Suppressor macrophage treated with lipopolysaccharide for 4 hours (primary cell): ENCODE measurements around the gene COMMD6.

ENCODE experiments used
- DNase-seq: peaks from one replicate; pipeline ENCODE4 v3.0.0-alpha.2; 2020

COMMD6 gene

DNA sequence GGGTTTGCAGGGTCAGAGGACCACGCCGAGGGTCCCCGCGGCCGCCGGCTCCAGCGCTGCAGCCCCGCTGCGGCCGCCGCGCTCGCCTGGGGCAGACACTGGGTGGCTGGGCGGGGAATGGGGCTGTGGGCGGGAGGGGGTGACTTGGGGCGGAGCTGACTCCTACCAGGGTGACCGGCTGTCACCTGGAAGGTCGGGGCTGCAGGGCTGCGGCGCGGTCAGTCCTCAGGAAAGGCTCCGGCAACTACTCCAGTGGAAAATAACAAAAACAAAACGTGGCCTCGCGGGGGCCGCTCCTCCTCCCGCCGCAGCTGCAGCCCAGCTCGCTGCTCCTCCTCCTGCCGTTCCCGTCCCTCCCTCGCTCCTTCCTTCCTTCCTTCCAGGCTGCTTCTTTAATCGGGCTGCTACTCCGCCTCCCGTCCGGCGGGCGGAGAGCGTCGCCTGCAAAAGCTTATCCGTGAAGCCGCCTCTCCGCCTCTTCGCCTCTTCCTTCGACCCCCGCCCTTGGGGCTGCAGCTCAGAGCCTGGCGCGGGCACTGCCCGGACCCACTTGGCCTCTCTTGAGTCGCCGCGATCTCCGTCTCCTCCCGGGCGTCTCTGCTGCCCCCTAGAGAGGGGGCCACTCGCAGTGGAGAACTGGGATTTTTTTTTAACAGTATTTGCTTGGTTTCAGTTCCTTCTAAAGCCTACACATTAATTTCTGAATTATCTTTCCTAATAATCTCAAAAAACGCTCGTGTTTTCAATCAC is 55.4 kb downstream of the COMMD6 start, which contains the start of gene TBC1D4:
Gene TBC1D4, minus strand, starts transcription at position 100 of the 750 bp plus-strand sequence. CDS start 402 bp downstream, outside the sequence.
- DNase-seq: peak; percentile 92

DNA sequence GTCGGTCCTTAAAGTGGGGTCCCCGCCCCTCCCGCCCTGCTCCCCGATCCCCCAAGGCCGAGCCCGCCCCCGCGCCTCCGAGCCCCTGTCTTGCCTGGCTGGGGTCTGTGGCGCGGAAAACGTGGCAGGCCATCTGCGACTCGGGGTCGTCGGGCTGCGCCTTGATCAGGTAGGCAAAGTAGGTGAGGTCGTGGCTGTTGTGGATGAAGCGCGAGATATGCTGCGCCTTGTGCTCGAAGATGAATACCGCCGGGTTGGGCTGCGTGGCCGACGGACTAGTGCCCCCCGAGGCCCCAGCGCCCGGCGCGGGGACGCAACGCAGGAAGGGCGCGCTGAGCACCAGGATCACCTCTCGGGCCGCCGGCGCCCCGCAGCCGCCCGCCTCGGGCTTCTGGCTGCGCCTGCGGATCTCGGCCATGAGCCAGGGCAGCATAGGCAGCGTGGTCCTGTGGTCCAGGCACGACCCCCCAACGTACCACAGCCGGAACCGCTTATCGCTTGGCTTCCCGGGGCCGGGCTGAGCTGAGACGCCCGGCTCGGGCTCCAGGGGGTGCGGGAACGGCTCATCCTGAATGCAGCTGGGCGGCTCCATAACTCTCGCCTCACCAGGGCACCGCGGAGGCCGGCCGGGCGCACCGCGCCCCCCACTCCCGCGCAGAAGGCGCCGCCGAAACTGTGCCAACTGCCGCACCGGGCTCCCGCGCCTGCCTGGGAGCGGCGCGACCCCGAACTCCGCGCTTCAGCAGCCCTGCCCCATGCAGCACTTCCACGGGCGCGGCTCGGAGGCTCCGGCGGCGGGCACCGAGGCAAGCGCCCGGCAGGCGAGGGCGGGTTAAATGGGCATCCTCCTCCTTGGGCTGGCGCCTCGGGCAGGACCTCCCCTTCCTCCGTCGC is 56.2 kb downstream of the COMMD6 start:
- no peak for DNase-seq

DNA sequence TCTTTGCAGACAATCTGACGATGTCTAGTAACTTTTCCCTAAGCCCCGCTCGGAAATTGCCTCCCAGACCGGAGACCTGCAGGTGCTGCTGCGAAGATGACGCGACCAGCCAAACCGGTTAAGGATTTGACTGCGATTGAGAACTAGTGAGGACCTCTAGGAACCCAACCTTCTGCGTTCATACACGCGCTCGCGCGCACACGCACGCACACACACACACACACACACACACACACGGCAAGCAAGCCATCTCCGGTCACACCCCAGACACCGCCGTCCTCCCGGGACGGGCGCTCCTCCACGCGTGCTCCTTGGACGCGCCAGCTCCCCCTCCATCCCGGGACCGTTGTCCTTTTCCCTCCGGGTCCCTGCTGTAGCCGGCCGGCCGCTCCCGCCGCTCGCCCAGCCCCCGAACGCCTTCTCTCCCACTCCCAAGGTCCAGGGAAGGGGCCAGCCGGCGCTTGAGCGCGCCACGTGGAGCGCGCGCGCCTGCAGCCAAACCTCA is 56.9 kb downstream of the COMMD6 start:
- DNase-seq: no peak

DNA sequence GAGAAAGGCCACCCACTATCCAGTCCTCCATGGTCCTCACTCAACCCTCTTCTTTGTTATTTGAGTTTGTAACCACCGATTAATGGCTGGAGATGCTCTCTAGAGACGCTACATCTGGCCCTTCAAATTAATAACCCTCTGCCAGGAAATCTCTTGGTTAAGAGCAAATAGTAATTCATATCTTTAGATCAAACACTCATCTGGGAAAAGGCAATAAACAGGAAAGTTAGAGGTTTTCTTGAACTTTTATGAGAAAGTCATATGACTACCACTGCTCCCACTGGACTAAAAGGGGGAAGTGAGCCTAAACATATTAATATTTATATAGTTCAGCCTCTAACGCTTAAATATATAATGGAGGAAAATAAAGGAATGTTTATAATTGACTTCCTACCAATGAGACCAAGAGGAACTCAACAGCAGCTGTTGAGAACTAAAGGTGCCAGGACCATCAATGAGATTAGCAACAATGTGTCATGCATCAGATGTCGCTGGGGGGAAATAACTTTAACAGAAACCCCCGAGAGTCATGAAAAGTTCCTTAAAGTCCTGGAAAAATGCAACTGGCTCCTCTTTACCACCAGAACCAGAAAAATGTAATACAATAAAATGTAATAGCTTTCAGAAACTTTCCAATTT is 58.4 kb downstream of the COMMD6 start:
- DNase-seq: no peak

DNA sequence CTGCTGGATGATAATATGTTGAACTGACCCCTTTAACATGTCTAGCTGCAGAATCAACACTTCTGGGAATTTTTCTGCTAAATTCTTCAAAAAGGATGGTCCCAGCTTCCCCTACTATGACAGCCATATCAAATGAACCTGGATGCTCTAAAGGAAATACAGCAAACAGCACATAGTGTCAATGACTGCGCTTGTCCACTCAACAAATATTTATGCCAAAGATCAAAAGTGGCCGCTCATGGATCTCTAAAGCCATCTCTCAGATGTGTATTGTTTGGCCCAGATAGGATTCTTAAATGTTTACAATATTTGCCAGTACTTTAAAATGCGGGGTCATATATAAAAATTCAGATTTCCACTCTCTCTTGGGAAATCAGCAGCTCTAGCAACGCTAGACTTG is 59.0 kb downstream of the COMMD6 start:
- DNase-seq: no peak
